ENCODE results near the gene PEMT.

The PEMT gene

DNA sequence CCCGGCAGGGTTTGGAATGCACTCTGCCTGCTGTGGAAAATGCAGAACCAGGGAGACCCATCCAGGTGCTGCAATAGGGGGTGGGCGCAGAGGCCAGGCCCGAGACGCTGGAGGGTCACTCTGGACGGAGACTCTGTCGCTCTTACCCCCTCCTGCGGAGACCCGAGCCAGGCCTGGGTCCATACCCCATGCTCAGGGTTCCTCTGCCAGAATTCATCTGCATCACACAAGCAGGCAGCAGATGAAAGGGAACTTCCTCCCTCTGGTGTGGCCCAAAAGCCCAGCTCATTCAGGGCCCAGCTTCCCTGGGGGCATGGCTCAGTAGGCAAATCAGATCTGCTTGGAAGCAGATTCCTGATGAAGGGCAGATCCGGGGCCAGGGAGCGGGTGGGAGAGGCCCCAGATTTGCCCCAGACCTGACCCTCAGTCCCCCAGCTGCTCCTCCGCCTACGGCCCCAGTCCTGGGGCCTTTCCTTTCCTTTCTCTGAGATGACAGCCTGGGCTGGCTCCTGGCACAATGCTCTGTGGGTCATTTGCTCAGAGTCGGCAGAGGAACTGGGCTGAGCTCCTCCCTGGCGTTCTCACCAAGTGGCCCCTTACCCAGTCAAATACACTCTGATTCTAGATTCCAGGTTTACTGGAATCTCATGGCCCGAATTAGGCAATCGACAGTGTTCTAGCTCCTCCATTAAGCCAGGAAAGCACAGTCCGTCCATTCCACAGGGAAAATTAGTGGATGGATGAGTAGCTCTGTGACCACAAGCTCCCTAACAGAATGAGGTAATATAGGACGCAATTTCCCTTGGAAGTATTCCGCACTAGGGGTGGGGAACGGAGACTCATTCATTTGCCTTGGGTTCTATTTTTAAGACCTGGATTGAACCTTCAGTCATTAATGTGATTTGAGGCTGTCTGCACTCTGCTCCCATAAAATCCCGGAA lies 76.2 kb downstream of the PEMT start:
- DNase-seq (ENCODE audit: low spot score): no peak

DNA sequence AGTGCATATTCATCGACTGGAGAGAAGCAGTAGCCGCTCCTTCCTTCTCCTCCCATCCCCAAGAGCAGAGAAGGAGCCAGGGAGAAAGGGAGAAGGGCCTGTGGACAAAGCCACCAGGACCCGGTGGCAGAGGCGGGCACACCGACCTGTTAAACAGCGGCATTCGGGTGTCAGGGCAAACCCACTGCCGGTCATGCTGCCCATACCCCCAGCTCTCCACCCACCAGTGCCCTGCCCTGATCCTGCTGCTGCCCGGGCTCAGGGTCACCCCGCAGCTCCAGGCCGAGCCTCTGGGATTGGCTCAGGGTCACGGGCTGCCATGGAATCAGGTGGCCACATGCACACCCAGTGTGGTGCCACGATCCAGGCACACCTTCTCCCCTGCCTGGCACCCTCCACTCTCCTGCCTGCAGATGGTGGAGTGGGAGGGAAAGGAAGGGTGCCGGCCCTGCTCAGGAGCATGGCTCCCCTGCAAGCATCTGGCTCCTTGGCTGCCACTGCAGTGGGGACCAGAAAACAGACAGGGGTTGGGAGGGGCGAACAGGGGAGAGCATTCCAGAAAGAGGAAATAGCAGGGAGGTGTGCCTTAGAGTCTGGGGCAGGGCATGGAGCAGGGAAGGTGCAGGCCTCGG lies 77.0 kb downstream of the PEMT start:
- no peak for DNase-seq (ENCODE audit: low spot score)

GRCh38 chr17:17513626-17514025 lies 77.9 kb downstream of the PEMT start:
- DNase-seq (ENCODE audit: low spot score): no peak

DNA sequence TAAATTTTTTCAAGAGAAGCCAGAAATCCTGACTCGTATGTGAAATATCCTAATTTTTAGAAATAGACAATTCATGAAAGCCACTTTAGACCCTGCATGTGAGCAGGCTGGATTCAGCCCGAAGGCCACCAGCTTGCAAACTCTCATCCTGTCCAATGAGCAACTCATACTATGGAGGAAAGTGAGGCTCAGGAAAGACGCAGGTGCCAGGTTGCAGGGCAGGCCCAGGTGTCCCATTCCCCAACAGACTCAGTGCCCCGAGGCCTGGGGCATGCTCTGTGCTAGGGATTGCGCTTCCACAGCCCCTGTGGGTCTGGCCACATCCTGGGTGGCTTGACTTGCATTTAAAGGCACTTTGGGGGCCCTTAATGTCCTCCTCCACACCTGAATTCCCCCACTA lies 78.6 kb downstream of the PEMT start:
- no peak for DNase-seq (ENCODE audit: low spot score)

- no peak for DNase-seq (ENCODE audit: low spot score)
Observed at GRCh38 chr17:17511881-17512858, 79.3 kb downstream of the PEMT start.

- no peak for DNase-seq (ENCODE audit: low spot score)
Observed at GRCh38 chr17:17511293-17511741, 80.2 kb downstream of the PEMT start.

DNA sequence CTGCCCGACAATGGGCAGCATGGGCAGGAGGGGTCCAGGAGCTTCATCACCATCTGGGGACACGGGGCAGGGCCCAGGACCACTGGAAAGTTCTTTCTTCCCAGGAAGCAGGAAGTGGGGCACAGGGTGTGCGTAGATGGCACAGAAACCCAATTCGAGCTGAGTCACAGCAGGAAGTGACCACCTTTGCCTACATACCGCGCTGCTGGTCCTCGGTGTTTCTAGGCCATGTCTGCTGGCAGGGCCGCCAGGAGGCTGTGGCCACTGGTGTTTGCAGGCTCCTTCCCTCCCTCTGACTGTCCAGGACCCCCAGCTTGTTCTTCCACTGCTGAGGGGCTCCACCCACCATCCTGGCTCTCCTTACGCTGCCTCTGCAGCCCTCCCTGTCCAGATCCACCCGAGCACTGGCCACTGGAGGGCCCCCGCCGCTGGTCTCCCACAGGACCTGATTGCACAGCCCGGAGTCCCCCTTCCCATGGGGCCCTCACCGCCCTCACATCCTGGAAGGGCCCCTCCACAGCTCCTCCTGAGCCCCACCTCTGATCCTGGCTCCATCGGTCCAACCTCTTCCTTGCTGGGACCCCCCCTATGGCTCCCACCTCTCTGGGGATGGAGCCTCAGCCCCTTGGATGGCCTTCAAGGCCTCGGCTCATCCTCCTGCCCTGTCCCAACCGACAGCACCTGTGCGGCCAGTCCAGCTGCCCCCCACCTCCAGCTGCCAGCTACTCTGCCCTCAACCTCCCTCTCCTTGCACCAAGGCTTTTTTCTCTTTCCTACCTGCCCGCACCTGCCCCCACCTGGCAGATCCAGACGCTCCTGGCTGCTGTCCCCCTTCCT lies 80.8 kb downstream of the PEMT start:
- DNase-seq (ENCODE audit: low spot score): no peak

DNA sequence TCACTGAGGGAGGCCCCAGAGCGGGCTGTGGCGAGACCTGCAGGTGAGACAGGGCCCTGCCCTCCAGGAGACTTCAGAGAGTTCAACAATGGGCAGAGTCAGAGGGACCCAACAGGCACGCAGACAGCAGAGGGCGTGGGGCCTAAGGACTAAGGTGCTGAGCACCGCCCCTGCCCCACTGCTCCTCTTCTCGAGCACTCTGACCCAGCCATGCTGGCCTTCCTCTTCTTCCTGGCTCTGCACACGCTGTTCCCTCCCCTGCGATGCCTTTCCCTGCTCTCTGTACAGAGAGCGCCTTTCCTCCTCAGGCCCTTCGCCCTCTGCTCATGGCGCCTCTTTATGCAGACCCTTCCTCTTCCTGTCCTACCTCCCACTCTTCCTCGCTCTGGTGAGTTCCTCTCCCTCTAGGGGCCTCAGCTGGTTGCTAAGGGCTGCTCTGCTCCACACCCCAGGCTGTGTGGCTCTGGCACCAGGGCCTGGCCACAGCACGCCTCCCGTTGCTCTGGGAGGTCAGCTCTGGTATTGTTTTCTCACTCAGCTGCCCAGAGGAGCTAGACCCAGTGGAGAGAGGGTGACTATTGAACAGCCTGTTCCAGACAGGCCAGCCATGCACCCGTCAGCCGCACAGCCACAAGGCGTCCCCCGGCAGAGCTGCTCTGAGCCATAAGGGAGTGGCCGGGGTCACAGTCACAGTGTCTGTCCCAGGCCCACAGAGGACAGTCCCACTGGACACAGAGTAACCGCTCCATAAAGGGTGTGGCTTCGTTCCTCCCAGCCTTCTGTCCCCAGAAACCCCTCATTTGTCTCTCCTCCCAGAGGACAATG lies 81.7 kb downstream of the PEMT start:
- no peak for DNase-seq (ENCODE audit: low spot score)

- no peak for DNase-seq (ENCODE audit: low spot score)
Observed at GRCh38 chr17:17508646-17509591, 82.6 kb downstream of the PEMT start.

- no peak for DNase-seq (ENCODE audit: low spot score)
Observed at GRCh38 chr17:17508019-17508535, 83.4 kb downstream of the PEMT start.

DNA sequence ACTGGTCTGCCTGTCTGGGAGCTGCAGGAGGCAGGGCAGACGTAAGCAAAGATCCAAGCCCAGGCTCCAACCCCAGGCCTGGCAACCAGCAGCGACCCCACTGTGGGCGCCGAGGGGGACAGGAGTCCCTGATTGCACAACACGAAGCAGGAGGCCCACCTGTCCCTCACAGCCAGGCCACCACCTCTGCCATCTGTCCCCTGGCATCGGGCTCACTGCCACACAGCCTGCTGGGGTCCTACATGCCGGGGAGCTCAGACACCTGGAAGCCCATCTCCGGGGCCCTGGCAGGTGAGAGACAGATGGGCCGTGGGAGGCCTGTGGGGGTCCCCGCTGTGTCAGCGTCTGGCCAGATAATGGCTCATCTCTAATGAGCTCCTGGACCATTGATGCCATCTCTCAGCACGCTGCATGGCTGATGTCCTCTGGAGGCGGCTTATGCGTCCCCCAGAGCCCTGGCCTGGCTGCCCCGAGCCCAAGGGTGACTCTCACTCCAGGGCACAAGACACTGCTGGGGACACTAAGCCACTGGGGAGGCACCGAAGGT lies 84.0 kb downstream of the PEMT start:
- DNase-seq (ENCODE audit: low spot score): no peak

DNA sequence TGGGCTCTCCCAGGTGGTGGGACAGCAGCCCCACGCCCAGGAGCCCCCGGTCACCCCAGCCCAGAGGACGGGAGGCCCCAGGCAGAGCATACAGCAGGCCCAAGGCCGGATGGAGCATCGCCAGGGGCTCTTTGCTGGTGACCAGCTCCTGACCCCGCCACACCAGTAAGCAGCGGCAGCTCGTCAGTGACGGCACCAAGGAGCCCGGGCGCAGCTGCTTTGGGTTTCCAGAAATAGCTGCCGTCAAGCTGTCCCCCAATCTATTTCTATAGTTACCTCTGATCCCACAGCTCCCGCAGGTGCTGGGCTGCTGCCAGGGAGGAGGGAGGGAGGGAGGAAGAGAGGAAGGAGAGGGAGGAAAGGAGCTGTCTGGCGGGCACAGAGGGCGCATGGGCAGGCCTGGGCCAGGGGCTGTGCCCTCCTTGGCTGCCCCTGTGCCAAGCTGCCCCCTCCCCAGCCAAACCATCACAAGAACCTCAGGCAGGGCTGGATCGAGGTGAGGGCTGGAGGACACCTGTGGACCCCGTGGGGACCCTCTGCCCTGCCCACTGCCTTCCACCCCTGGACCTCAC lies 84.5 kb downstream of the PEMT start:
- DNase-seq (ENCODE audit: low spot score): peak; percentile 31

GRCh38 chr17:17506181-17506741 lies 85.2 kb downstream of the PEMT start:
- DNase-seq (ENCODE audit: low spot score): peak; percentile 56

DNA sequence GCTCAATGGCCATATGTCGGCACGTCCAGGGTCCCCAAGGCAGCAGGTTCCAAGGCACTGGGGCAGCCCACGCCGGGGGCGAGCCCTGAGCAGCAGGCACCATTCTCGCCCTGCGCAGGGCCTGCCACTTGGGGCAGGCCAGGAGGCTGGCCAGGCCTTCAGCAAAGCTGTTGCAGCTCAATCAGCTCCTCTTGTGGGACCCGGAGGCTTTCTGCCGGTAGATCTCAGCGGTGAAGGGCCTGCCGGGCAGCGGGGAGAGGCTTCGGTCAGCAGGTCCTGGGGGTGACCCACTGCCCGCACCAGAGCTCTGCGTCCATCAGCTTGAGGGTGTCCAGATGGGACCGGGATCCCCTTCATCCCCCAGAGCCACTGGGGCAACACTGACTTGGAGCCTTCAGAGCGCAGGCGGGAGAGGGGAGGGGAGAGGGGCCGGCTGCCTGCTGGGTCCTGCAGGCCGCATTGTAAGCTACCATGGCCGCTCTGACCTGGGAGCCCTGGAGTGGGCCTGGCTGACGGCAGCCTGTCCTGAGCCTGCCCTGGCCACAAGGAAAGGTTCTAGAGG lies 85.8 kb downstream of the PEMT start:
- no peak for DNase-seq (ENCODE audit: low spot score)

DNA sequence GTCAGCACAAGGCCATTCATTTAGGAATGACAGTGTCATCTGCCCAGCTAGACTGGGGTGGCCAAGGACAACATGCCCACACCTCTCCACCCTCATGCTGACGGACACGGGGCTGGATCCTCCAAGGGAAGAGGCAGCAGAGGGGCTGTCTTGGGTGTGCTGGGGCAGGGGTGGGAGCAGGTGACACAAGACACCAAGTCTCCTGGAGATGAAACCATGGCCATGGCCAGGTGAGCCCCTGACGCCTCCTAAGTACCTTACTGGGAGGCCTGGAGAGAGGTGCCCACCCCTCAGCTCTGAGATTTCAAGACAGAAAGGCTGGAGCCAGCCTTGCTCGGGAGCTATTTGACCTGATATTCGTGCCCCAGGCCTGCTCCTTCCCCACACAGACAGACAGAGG lies 86.4 kb downstream of the PEMT start:
- DNase-seq (ENCODE audit: low spot score): no peak

GRCh38 chr17:17504341-17505140 lies 87.0 kb downstream of the PEMT start:
- no peak for DNase-seq (ENCODE audit: low spot score)

All from Ammon's horn (tissue), 1 donor.